ENCODE measurements around the gene GOLGA6L25.
"Not testable (repeated sequence)": the region's sequence is repeated elsewhere in the genome, so short reads cannot be mapped to it uniquely, and the experiment has no call there.

GOLGA6L25 gene

GRCh38 chr15:28553268-28553667 is at the start of gene GOLGA6L25:
TSS of gene GOLGA6L25 (plus strand) at chr15:28553568. CDS start at chr15:28553629, 61 bp downstream.
- DNase-seq (ENCODE audit: low spot score): not testable (repeated sequence)

- not testable (repeated sequence) for DNase-seq (ENCODE audit: low spot score)
These were observed 45.0 kb upstream of the GOLGA6L25 start for GRCh38 chr15:28508217-28508889.

- not testable (repeated sequence) for DNase-seq (ENCODE audit: low spot score)
These were observed 39.2 kb upstream of the GOLGA6L25 start for GRCh38 chr15:28514128-28514527.

- DNase-seq (ENCODE audit: low spot score): not testable (repeated sequence)
These were observed 38.2 kb upstream of the GOLGA6L25 start for GRCh38 chr15:28515208-28515607.

- DNase-seq (ENCODE audit: low spot score): not testable (repeated sequence)
These were observed 20.4 kb upstream of the GOLGA6L25 start, which contains the start of gene GOLGA8G for GRCh38 chr15:28532954-28533353. TSS of gene GOLGA8G (minus strand) at chr15:28532971. CDS start at chr15:28532909, 62 bp downstream.

GRCh38 chr15:28573351-28573750 is 20.0 kb downstream of the GOLGA6L25 start:
- not testable (repeated sequence) for DNase-seq (ENCODE audit: low spot score)

- DNase-seq (ENCODE audit: low spot score): not testable (repeated sequence)
These were observed 35.7 kb downstream of the GOLGA6L25 start for GRCh38 chr15:28588977-28589606.

GRCh38 chr15:28589769-28590168 is 36.4 kb downstream of the GOLGA6L25 start:
- DNase-seq (ENCODE audit: low spot score): not testable (repeated sequence)

GRCh38 chr15:28592395-28592794 is 39.0 kb downstream of the GOLGA6L25 start:
- DNase-seq (ENCODE audit: low spot score): not testable (repeated sequence)

GRCh38 chr15:28593424-28594129 is 40.2 kb downstream of the GOLGA6L25 start:
- DNase-seq (ENCODE audit: low spot score): not testable (repeated sequence)

GRCh38 chr15:28597471-28597870 is 44.1 kb downstream of the GOLGA6L25 start:
- not testable (repeated sequence) for DNase-seq (ENCODE audit: low spot score)

- DNase-seq (ENCODE audit: low spot score): not testable (repeated sequence)
These were observed 44.8 kb downstream of the GOLGA6L25 start for GRCh38 chr15:28598209-28598608.

- DNase-seq (ENCODE audit: low spot score): not testable (repeated sequence)
These were observed 48.8 kb downstream of the GOLGA6L25 start for GRCh38 chr15:28602152-28602551.
